ENCODE measurements around the gene LRMDA.

LRMDA gene

GRCh38 chr10:75505840-75506506 is 74.5 kb downstream of the LRMDA start:
- Histone ChIP-seq H3K36me3 (ENCODE audit: control insufficient read depth in 2 of 2, insufficient read depth in 1 of 2, low read length in 2 of 2) (no peaks in the 10 kb centered on the region), H3K4me3 (ENCODE audit: low read depth, low read length) (no peak overlapping the region), H3K4me1 (ENCODE audit: control insufficient read depth, insufficient read depth, low read length) (peaks cover 17% of the 10 kb centered on the region), H3K27ac (ENCODE audit: extremely low read depth, low read depth, low read length) (no peak overlapping the region), H3K9me3 (ENCODE audit: control insufficient read depth, insufficient read depth, low read depth, low read length) (no peaks in the 10 kb centered on the region)
- CTCF ChIA-PET = no interaction called here
- POLR2A ChIA-PET = no interaction called here
- TF ChIP-seq, protein P1, sequence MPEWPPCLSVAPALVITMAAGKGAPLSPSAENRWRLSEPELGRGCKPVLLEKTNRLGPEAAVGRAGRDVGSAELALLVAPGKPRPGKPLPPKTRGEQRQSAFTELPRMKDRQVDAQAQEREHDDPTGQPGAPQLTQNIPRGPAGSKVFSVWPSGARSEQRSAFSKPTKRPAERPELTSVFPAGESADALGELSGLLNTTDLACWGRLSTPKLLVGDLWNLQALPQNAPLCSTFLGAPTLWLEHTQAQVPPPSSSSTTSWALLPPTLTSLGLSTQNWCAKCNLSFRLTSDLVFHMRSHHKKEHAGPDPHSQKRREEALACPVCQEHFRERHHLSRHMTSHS (tag by site-specific recombination; IDR thresholded peaks at IDR 0.05) = no peak
- TF ChIP-seq IKZF3 (tag by site-specific recombination; IDR thresholded peaks at IDR 0.05) (no peak), PRDM1 (tag by site-specific recombination; IDR thresholded peaks at IDR 0.05) (no peak), ZNF10 (tag by site-specific recombination; IDR thresholded peaks at IDR 0.05) (no peak), ZNF433 (tag by site-specific recombination; IDR thresholded peaks at IDR 0.05; ENCODE audit: low read depth) (no peak), GLIS1 (tag by site-specific recombination; IDR thresholded peaks at IDR 0.05) (no peak), ZNF624 (tag by site-specific recombination; IDR thresholded peaks at IDR 0.05) (no peak), ZNF157 (tag by site-specific recombination; IDR thresholded peaks at IDR 0.05) (no peak), ZNF677 (tag by site-specific recombination; IDR thresholded peaks at IDR 0.05) (no peak), ZNF341 (tag by site-specific recombination; IDR thresholded peaks at IDR 0.05; ENCODE audit: low read depth) (no peak), HOXD13 (CRISPR knock-in tag; IDR thresholded peaks at IDR 0.05; ENCODE audit: borderline replicate concordance) (no peak), TRIM28 (IDR thresholded peaks at IDR 0.05; ENCODE audit: borderline replicate concordance, low read length) (no peak), ZNF600 (tag by site-specific recombination; IDR thresholded peaks at IDR 0.05) (no peak), ZNF16 (tag by site-specific recombination; IDR thresholded peaks at IDR 0.05; ENCODE audit: low read depth) (no peak)
- TF ChIP-seq, protein P2, sequence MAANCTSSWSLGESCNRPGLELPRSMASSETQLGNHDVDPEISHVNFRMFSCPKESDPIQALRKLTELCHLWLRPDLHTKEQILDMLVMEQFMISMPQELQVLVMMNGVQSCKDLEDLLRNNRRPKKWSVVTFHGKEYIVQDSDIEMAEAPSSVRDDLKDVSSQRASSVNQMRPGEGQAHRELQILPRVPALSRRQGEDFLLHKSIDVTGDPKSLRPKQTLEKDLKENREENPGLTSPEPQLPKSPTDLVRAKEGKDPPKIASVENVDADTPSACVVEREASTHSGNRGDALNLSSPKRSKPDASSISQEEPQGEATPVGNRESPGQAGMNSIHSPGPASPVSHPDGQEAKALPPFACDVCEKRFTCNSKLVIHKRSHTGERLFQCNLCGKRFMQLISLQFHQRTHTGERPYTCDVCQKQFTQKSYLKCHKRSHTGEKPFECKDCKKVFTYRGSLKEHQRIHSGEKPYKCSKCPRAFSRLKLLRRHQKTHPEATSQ (tag by site-specific recombination; IDR thresholded peaks at IDR 0.05) = no peak

- Histone ChIP-seq H3K9me3 (ENCODE audit: control insufficient read depth, insufficient read depth, low read depth, low read length) (no peaks in the 10 kb centered on the region), H3K27ac (ENCODE audit: extremely low read depth, low read depth, low read length) (peak overlapping the region; percentile 90; the same call in 1 of the 2 replicates), H3K4me1 (ENCODE audit: control insufficient read depth, insufficient read depth, low read length) (peaks cover 20% of the 10 kb centered on the region), H3K36me3 (ENCODE audit: control insufficient read depth in 2 of 2, insufficient read depth in 1 of 2, low read length in 2 of 2) (no peaks in the 10 kb centered on the region), H3K4me3 (ENCODE audit: low read depth, low read length) (no peak overlapping the region)
- TF ChIP-seq ZXDB (tag by site-specific recombination; IDR thresholded peaks at IDR 0.05) = no peak
- 0 out of 2 replicates have a peak, but pooled peaks have one; percentile 15 for TF ChIP-seq ZNF600 (tag by site-specific recombination; IDR thresholded peaks at IDR 0.05)
- ChIA-PET CTCF (interaction anchor here (0.5 kb wide), 1 partner anchor 9 kb away, joined by 3 read pairs; no protein-coding TSS in a partner anchor), POLR2A (no interaction called here)
Measured at GRCh38 chr10:75506930-75507329, 75.5 kb downstream of the LRMDA start.

DNA sequence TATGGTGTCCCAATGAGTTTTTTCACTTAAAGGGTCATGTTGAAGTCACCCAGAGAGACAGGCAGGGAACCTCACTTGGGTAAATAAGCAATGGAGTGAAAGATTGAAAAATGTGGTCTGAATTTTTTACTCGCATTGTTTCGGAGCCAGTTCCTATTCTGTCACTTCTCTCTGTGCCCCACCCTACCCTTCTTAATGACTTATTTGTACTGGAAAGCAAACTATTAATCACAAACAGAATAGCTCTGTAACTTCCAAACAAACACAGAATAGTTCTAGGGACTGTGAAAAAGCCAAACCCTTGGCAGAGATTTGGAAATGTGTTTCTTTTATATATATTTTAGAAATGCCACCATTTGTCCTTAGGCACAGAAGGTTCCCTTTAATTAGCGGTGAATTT is 76.0 kb downstream of the LRMDA start:
- Histone ChIP-seq H3K4me3 (ENCODE audit: low read depth, low read length) (no peak overlapping the region), H3K36me3 (ENCODE audit: control insufficient read depth in 2 of 2, insufficient read depth in 1 of 2, low read length in 2 of 2) (no peaks in the 10 kb centered on the region), H3K9me3 (ENCODE audit: control insufficient read depth, insufficient read depth, low read depth, low read length) (no peaks in the 10 kb centered on the region), H3K27ac (ENCODE audit: extremely low read depth, low read depth, low read length) (peak overlapping the region; percentile 90), H3K4me1 (ENCODE audit: control insufficient read depth, insufficient read depth, low read length) (peaks cover 22% of the 10 kb centered on the region)
- TF ChIP-seq ZXDB (tag by site-specific recombination; IDR thresholded peaks at IDR 0.05) (no peak), TCF7L2 (IDR thresholded peaks at IDR 0.05; ENCODE audit: borderline replicate concordance, low read depth, low read length) (no peak), ZNF138 (tag by site-specific recombination; IDR thresholded peaks at IDR 0.05; ENCODE audit: borderline replicate concordance) (no peak)
- ChIA-PET CTCF (interaction anchor here (0.5 to 0.8 kb wide), 3 partner anchors 9 to 518 kb away, joined by 3 read pairs; no protein-coding TSS in a partner anchor), POLR2A (interaction anchor here (1.8 kb wide), 1 partner anchor 106 kb away, joined by 11 read pairs; the partner anchor contains the start of gene ZNF503)
